GM21515 (cell line): ENCODE measurements around the gene RNF11.
"Not testable (repeated sequence)": the region's sequence is repeated elsewhere in the genome, so short reads cannot be mapped to it uniquely, and the experiment has no call there.

Experiments
- ATAC-seq: cut with Tn5 transposase; IDR thresholded peaks from one replicate; pipeline ENCODE4 v1.9.1; 2021; ENCODE audit not compliant: unreplicated experiment

RNF11 gene, protein sequence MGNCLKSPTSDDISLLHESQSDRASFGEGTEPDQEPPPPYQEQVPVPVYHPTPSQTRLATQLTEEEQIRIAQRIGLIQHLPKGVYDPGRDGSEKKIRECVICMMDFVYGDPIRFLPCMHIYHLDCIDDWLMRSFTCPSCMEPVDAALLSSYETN

DNA sequence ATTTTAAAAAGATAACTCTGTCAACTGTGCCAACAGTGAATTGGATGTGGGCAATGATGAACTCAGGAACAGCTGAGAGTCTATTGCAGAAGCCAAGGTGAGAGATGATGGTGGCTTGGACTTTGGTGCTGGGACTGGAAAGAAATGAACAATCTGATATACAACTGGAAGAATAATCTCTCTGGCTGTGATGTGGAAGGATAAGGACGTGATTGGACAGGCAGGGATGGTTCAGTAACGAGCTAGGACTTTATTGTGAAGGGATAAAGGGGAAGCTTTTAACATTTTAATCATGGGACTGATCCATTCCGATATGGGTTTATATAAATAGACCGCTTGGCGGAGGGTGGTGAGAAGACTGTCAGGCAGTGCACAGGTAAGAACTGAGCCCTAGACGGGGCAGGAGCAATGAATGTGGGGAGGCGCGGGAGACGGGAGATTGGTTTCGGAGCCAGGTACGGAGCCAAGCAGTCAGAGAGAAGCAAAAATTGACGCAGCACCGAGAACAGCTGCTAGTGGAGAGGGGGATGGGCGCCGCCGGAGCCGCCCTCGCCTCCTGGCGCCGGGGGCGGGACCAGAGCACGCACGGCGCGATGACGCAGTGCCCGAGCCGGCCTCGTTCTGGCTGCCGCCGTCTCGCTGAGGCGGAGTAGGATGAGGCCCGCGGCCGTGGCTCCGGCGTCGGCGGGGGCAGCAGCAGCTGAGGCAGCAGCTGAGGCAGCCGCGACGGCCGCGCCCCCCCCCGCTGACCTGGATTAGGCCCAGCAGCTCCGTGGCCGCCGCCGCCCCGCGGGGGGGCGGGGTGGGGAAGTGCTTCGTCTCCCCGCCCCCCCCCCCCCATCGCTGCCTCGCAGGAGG, at the start of gene RNF11:
Gene RNF11 (plus strand): TSS at position 601 of the 858 bp plus-strand sequence. CDS start 484 bp downstream, outside the sequence.
- peak; percentile 78 for ATAC-seq

DNA sequence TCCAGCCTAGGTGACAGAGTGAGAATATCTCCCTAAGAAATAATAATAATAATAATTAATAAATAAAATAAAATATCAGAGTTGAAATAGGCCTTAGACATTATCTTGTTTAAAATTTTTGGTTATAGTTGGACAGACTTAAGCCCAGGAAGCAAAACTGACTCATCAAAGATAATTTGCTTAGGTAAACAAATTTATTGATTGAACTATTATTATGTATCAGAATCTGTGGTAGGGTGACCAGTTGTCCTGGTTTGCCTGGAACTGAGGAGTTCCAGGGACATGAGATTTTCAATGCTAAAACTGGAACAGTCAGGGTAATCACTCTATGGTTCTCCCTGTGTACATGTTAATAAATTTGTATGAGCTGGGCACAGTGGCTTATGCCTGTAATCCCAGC, 47.8 kb upstream of the RNF11 start:
- no peak for ATAC-seq

DNA sequence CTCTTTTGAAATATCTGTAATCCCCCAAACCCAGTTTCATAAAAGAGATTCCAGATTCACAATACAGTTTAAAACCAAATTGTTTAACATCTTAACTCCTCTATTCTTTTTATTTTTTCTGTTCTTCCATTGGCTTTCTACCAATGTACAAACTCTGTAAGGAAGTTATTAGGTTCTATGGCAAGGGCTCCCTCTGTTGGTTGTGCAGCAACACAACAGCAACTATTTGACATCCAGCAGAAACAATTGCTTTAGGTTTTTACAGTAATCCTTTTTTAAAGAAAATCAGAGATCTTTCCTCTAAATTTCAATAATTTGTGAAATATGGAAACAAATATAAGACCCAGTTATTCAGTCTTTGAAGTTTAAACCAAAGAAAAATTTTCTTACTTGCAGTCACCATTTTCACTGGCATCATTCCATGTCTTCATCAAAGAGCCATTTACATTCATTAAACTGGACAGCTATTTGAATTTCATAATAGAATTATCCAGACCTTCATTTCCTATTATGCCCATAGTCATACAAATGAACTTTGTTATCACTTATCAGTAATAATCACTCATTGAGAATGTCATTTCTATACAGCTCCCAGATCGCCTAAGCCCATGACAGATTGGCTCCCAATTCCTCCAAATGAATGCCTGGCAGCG, 46.5 kb upstream of the RNF11 start:
- ATAC-seq: no peak

DNA sequence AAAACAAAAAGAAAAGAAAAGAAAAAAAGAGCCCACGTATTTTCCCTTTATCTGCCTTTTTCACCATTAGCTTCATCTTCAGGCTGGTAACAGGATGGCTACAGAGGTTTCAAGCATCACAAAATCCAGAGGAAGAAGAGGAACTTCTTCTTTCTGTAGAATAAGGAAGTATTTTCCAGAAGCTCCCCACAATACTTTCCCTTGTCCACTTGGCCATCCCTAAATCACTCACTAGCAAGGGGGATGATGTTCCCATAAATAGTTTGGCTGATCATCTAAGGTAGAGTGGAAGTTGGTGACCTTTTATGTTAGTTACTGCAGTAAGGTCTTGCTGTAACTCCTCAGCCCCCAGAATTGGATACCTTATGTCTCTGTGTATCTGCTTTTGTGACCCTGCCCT, 45.1 kb upstream of the RNF11 start:
- no peak for ATAC-seq

DNA sequence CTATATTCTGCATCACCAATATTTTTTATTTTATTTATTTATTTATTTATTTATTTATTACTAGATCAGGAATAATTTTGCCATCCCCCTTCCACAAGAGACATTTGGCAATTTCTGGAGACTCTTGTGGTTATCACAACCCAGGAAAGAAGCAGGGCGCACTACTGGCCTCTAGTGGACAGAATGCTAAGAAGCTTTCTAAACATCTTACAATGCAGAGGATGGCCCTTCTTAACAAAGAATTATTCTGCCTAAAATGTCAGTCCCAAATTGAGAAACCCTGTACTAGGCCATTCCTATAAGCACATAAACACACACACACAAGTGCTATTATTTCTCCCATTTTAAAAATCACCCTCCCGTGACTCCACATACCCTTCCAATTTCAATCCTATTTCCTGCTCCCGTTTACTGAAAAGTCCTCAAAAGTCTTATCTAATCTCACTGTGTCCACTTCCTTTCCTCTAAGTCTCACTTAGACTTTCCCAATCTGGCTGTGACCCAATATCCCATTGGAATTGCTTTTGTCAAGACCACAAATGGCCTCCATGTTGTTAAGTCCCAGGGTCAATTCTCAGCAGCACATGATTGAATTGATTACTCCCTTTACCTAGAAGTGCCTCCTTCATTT, 43.7 kb upstream of the RNF11 start:
- no peak for ATAC-seq

DNA sequence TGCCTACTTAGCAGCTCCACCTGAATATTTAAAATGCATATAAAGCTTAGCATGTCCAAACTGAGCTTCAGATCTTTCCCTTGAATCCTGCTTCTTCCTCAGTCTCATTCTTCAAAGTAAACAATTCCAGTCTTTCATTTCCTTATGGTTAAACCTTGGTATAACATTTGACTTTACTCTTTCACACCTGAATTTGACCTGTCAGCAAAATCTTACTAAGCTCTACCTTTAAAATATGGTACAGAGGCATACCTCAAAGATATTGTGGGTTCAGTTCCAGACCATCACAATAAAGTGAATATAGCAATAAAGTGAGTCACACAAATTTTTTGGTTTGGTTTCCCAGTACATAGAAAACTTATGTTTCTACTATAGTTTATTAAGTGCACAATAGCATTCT, 42.5 kb upstream of the RNF11 start:
- ATAC-seq: no peak

DNA sequence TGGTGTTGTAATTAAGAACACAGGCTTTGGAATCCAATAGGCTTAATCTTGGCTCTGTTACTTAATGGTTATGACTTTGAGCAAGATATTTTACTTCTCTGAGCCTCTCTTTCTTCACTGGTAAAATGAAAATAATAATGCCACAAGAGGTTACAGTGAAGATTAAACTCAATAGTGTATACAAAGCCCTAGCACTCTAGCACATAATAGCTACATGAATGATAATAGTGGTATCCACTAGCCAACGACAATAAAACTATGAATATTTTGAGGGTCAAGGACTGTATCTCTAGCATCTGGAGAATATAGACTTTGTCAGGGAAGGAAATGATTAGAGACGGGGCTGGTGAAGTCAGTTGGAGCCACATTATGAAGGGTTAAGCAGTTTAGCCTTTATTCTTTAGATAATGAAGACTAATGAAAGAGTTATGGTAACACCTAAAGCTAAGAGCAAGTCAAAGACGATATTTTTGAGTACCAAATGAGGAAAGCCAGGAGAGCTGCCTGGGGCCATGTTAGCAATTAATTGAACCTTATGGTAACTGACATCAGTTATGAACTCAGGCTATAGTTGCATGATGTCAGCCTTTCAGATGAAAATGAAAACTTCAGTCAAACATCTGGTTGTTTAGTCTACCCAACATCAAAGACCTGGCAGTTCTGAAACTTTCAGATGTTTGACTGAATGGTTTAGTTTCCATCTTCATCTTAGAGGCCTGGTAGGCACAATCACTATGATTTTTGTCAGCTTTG, 32.8 kb upstream of the RNF11 start:
- no peak for ATAC-seq

DNA sequence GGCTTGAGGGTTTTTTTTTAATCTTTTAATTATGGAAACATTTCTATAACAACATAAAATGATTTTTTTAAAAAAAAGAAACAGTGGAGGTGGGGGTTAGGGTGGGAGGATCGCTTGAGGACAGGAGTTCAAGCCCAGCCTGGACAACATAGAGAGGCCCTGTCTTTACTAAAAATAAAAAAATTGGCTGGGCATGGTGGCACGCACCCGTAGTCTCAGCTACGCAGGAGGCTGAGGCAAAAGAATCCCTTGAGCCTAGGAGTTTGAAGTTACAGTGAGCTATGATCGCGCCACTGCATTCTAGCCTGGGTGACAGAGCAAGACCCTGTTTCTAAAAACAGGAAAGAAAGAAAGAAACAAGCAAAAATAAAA, 32.2 kb upstream of the RNF11 start:
- ATAC-seq: no peak

DNA sequence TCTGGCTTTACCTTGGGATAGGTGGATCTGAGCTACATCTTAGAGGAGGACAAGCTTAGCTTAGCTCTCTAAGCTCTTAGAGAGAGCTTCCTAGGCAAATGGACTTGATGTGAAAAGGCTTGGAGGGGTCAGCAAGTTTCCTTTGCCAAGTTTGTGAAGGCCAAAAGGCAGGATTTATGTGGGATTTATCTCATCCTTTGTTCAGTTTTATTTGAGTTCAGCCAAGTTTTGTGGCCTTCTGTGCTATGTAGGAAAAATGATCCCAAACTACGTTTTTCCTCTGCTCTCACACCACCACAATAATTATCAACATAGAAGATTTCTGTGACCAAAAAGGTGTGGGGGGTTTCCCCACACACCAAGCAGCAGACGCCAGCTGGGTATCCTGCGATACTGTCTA, 26.0 kb upstream of the RNF11 start:
- ATAC-seq: no peak

DNA sequence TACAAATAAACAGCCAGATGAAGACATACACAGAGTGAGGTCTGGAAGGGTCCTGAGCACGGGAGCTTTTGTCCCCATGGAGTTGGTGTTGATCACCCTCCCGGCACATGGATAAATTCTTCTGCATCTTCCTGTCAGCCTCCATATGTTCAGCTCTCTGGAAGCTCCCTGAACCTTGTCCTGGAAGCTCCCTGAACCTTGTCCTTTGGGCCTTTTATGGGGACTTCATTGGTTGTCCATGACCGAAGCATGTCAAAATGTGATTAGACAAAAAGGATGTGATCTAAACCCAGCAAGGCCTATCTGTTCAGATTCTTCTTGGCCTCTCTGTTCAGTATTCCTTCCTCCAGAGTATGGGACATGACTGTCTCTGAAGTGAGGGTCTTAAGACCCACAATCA, 25.4 kb upstream of the RNF11 start:
- ATAC-seq: no peak

DNA sequence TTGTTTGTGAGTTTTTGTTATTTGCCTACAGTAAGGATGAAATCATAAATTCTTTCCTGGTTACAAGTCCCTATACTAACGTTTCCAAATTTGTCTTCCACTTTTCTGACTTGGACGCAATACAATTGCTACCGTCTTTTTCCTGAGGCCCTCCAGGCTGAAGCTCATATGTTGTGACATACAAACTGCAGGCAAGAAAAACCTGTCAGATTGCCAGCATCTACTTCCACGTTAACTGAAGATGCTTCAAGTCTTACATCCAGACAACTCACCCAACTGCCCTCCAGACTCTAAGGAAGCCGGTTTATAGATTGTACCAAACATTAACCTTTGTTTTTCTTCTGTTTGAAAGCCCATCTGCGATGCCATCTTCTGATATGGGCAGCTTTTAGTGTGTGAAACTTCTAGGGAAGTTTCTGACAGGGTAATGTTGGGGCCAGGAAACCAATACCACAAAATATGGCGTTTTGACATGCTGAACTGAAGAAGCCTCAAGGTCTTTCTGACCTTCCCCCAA, 21.4 kb upstream of the RNF11 start:
- no peak for ATAC-seq

DNA sequence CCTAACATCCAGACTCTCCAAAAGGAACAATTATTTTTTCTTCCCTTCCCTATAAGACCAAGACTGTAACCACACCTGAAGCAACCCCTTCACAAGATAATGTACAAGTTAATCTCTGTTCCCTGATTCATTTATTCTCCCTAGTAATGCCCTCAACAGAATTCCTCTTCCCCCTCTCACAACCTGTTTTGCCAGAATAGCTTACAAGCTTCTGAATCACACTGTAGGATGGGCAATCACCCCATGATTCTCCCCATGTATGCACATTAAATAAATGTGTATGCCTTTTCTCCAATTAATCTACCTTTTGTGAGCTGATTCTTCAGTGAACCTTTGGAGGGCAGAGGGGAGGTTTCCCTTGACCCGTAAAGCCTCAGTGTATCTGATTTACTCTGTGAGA, 20.9 kb upstream of the RNF11 start:
- ATAC-seq: no peak

DNA sequence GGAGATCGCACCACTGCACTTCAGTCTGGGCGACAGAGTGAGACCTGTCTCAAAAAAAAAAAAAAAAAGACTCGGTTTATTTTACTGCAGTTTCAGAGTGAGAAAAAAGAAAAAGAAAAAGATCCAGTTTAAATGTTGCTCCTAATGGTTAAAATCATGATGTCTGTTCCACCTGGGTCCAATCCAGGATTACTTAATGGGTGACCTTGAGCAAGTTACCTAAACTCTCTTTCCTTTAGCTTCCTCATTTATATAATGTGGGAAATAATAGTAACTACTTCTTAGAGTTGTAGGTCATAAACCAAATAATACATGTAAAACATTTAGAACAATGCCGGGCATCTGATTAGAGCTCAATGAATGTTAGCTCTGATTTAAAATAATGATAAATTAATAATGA, 19.4 kb upstream of the RNF11 start:
- ATAC-seq: no peak

DNA sequence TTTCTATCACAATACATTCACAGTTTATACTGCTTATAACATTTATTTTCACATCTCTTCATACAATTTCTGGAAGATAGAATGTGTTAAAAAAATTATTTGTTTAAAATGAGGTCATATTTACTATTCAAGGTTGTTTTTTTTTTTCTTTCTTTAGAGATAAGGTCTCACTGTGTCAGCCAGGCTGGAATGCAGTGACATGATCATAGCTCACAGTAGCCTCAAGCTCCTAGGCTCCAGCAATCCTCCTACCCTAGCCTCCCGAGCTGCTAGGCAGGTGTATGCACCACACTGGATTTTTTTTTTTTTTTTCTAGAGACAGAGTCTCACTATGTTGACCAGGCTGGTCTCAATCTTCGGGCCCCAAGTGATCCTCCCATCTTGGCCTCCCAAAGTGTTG, 19.0 kb upstream of the RNF11 start:
- no peak for ATAC-seq

DNA sequence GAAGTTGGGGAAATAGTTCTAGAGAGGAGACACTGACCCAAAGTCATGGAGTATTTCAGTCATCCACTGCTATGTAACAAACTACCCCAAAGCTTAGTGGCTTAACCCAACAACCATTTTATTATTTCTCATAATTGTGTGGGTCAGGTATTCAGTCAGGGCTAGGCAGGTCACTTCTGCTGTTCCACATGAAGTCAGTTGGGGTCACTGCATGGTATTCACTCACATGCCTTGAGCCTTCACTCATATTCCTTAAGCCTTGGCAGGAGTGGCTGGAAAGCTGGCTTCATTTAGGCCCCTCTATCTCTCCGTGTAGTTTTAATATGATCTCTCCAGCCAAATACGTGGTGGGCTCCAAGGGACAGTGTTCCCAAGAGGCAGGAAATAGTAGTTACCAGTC, 17.5 kb upstream of the RNF11 start:
- no peak for ATAC-seq

DNA sequence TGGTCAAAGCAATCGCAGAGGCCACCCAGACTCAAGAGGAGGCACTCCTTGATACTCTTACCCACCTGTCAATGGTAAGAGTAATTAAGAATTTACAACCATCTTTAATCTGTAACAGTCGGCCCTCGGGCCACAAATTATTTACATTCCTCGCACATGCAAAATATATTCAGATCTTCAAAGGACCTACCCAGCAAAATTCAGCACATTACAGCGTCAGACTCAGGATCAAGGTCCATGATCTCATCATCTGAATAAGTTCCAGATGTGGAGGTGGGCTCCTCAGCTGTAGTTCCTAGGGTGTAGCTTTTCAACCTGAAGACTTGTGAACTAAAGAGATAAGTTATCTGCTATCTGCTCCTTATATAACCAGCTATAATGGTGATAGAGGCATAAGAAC, 17.1 kb upstream of the RNF11 start:
- no peak for ATAC-seq

DNA sequence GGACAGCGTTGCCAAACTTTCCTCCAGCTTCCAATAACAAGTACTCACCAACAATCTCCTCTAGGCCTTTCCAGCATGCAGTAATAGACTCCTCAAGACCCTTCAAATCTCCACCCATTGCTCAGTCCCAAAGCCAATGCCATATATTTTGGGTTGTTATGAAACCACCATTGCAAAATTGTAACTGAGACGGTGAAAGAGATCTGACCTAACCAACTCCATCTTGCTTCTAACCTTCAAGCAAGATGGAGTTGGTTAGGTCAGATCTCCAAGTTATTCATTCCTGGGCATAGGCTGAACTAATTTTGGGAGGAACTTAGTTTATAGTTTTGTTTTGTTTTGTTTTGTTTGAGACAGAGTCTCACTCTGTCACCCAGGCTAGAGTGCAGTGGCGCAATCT, 14.5 kb upstream of the RNF11 start:
- not testable (repeated sequence) for ATAC-seq

DNA sequence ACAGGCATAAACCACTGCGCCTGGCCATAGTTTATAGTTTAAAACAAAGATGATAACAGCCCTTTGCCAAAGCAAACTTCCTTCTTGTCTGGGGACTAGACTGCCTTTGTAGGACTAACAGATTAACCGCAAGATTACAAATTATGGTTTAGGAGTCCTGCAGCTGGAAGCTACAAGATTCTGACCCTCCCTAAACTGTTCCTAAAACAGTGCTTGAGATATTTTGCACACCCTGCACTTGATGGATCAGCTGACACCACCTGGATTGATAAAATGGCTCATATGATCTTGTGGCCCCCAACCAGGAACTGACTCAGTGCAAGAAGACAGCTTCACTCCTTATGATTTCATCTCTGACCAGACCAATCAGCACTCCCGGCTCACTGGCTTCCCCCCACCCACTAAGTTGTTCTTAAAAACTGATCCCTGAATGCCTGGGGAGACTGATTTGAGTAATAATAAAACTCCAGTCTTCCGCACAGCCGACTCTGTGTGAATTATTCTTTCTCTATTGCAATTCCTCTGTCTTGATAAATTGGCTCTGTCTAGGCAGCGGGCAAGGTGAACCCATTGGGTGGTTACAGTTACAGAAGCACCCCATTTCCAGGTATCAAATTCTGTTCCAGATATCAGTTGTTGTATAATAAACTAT, 13.8 kb upstream of the RNF11 start:
- ATAC-seq: no peak

DNA sequence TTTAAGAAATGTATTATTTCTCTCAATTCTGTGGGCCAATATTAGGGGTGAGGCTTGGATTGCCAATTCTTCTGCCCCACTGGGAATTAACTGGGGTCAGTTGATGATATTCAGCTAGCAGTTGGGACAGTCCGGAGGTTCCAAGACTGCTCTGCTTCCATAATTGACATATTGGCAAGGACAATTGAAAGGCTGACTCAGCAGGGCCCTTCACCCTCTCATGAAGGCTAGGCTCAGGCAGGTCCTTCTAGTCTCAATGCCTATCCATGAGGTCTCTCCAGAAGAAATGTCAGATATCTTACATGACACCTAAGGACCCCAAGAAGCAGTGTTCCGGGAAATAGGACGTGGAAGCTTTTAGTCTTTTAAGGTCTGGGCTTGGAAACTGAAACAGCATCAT, 13.3 kb upstream of the RNF11 start:
- ATAC-seq: no peak

DNA sequence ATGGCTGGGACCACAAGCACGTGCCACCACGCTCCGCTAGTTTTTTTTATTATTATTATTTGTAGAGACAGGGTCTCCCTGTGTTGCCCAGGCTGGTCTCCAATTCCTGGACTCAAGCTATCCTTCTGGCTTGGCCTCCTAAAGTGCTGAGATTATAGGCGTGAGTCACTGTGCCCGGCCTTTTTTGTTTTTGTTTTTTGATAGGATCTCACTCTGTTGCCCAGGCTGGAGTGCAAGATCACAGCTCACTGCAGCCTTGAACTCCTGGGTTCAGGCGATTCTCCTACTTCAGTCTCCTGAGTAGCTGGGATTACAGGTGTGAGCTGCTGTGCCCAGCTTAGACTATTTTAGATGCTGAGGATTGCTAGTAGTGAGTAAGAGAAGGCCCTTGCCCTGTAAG, 11.8 kb upstream of the RNF11 start:
- ATAC-seq: no peak
